ENCODE results near the gene ACSL5.
"Not testable (repeated sequence)": the region's sequence is repeated elsewhere in the genome, so short reads cannot be mapped to it uniquely, and the experiment has no call there.

GRCh38 chr10:112377116-112377515 is 3.2 kb downstream of the ACSL5 start:
- TF ChIP-seq POLR2AphosphoS5 (IDR thresholded peaks at IDR 0.05; ENCODE audit: borderline replicate concordance, low read depth, low read length); EZH2 (IDR thresholded peaks at IDR 0.05); FOXP2 (optimal IDR thresholded peaks at IDR 0.05; ENCODE audit: control extremely low read depth, extremely low read length, insufficient read depth): not testable (repeated sequence)
